Mucosa of rectum (tissue), 2 donors: ENCODE measurements around the gene KDM2B.

ENCODE experiments used
- H3K27ac ChIP-seq, 2 donors: one replicate each; pipeline ENCODE4 v1.7.0; 2013; ENCODE audit warnings: inconsistent platforms in 2 of 2, low read depth in 2 of 2, low read length in 2 of 2
- H3K27me3 ChIP-seq, 2 donors: one replicate each; pipeline ENCODE4 v1.7.0; 2013; ENCODE audit warnings: low read length in 2 of 2; ENCODE audit not compliant: control insufficient read depth in 2 of 2, insufficient read depth in 2 of 2
- H3K36me3 ChIP-seq, 2 donors: one replicate each; pipeline ENCODE4 v1.7.0; 2013; ENCODE audit warnings: low read length in 2 of 2; ENCODE audit not compliant: control insufficient read depth in 2 of 2, insufficient read depth in 2 of 2
- H3K4me1 ChIP-seq, 2 donors: one replicate each; pipeline ENCODE4 v1.7.0; 2013; ENCODE audit warnings: low read length in 2 of 2, mild to moderate bottlenecking in 1 of 2; ENCODE audit not compliant: control insufficient read depth in 2 of 2, insufficient read depth in 2 of 2
- H3K4me3 ChIP-seq, 2 donors: one replicate each; pipeline ENCODE4 v1.7.0; 2013; ENCODE audit warnings: low read length in 2 of 2
- H3K9ac ChIP-seq, 2 donors: one replicate each; pipeline ENCODE4 v1.7.0; 2013; ENCODE audit warnings: low read length in 2 of 2, low read depth in 1 of 2, mild to moderate bottlenecking in 1 of 2
- H3K9me3 ChIP-seq, 2 donors: one replicate each; pipeline ENCODE4 v1.7.0; 2013; ENCODE audit warnings: low read length in 2 of 2; ENCODE audit not compliant: control insufficient read depth in 2 of 2
- donor health status: healthy.
- donor health status: Normal muscosa, but diverticular disease.

KDM2B gene

GRCh38 chr12:121537814-121538698 is 42.8 kb downstream of the KDM2B start:
- H3K36me3 ChIP-seq: peaks cover 2% of the 10 kb centered on the region in 2 donors
- peak overlapping the region; percentile 62 to 71 for H3K4me3 ChIP-seq
- H3K4me1 ChIP-seq: peaks cover 16 to 31% of the 10 kb centered on the region in 2 donors
- no peaks in the 10 kb centered on the region for H3K27me3 ChIP-seq
- H3K27ac ChIP-seq: peak overlapping the region; percentile 61 to 85
- peak overlapping the region; percentile 63 to 72 for H3K9ac ChIP-seq
- H3K9me3 ChIP-seq: no peaks in the 10 kb centered on the region

GRCh38 chr12:121536899-121537813 is 43.7 kb downstream of the KDM2B start:
- H3K4me3 ChIP-seq: peak overlapping the region; percentile 62 to 71
- peaks cover 0 to 2% of the 10 kb centered on the region in 2 donors for H3K36me3 ChIP-seq
- peak overlapping the region; percentile 61 to 85 for H3K27ac ChIP-seq
- no peaks in the 10 kb centered on the region for H3K27me3 ChIP-seq
- H3K4me1 ChIP-seq: peaks cover 16 to 34% of the 10 kb centered on the region in 2 donors
- no peaks in the 10 kb centered on the region for H3K9me3 ChIP-seq
- peak overlapping the region; percentile 72 for H3K9ac ChIP-seq

- H3K27me3 ChIP-seq: no peaks in the 10 kb centered on the region
- peaks cover 16 to 34% of the 10 kb centered on the region in 2 donors for H3K4me1 ChIP-seq
- H3K36me3 ChIP-seq: peaks cover 2 to 3% of the 10 kb centered on the region in 2 donors
- peak overlapping the region; percentile 72 for H3K9ac ChIP-seq
- H3K9me3 ChIP-seq: no peaks in the 10 kb centered on the region
- H3K4me3 ChIP-seq: peak overlapping the region; percentile 64 to 71
- H3K27ac ChIP-seq: peak overlapping the region; percentile 61 to 85
Observed at GRCh38 chr12:121536054-121536898, 44.5 kb downstream of the KDM2B start.

- Histone ChIP-seq H3K4me1 (peaks cover 16 to 37% of the 10 kb centered on the region in 2 donors), H3K4me3 (peak overlapping the region; percentile 64 to 71), H3K9ac (no peak overlapping the region)
Observed at GRCh38 chr12:121535150-121536053, 45.4 kb downstream of the KDM2B start.

GRCh38 chr12:121534495-121535148 is 46.2 kb downstream of the KDM2B start:
- Histone ChIP-seq H3K9ac (no peak overlapping the region), H3K4me3 (peak overlapping the region in 1 of 2 donors; percentile 38), H3K36me3 (peaks cover 2 to 4% of the 10 kb centered on the region in 2 donors), H3K27me3 (no peaks in the 10 kb centered on the region), H3K4me1 (peaks cover 16 to 37% of the 10 kb centered on the region in 2 donors), H3K27ac (no peak overlapping the region), H3K9me3 (no peaks in the 10 kb centered on the region)

More at GRCh38 chr12:121535150-121536053, 45.4 kb downstream of the KDM2B start:
- no peaks in the 10 kb centered on the region for H3K9me3 ChIP-seq
- H3K27me3 ChIP-seq: no peaks in the 10 kb centered on the region
- peak overlapping the region in 1 of 2 donors; percentile 85 for H3K27ac ChIP-seq
- H3K36me3 ChIP-seq: peaks cover 2 to 4% of the 10 kb centered on the region in 2 donors

- H3K4me1 ChIP-seq: peaks cover 16 to 33% of the 10 kb centered on the region in 2 donors
- H3K27ac ChIP-seq: peak overlapping the region in 1 of 2 donors; percentile 48
Observed at GRCh38 chr12:121533394-121534090, 47.3 kb downstream of the KDM2B start.

GRCh38 chr12:121532503-121533393 is 48.1 kb downstream of the KDM2B start:
- Histone ChIP-seq H3K4me3 (no peak overlapping the region), H3K27ac (peak overlapping the region; percentile 26 to 48), H3K9me3 (no peaks in the 10 kb centered on the region), H3K4me1 (peaks cover 12 to 28% of the 10 kb centered on the region in 2 donors), H3K36me3 (peaks cover 2 to 7% of the 10 kb centered on the region in 2 donors), H3K27me3 (no peaks in the 10 kb centered on the region), H3K9ac (peak overlapping the region in 1 of 2 donors; percentile 14)

More at GRCh38 chr12:121533394-121534090, 47.3 kb downstream of the KDM2B start:
- Histone ChIP-seq H3K4me3 (no peak overlapping the region), H3K9ac (no peak overlapping the region), H3K27me3 (no peaks in the 10 kb centered on the region), H3K9me3 (no peaks in the 10 kb centered on the region), H3K36me3 (peaks cover 2 to 4% of the 10 kb centered on the region in 2 donors)
